ENCODE measurements around the gene HRH3. TPM values are rescaled to one million over a fixed set of nuclear protein-coding genes. Genes with fewer than 3 reads are reported as not detected.

HRH3 gene
- total RNA-seq, 2 donors from 2014 or later = not detected

GRCh38 chr20:62238569-62239277 lies 18.6 kb upstream of the HRH3 start:
- peaks cover 11% of the 10 kb centered on the region for H3K4me1 Mint-ChIP-seq
- no peaks in the 10 kb centered on the region for H3K36me3 Mint-ChIP-seq (ENCODE audit: low read depth)
- H3K4me3 Mint-ChIP-seq = peak overlapping the region; percentile 85
- no peaks in the 10 kb centered on the region for H3K9me3 Mint-ChIP-seq
- ATAC-seq (replicated peaks) = no peak
- H3K27me3 Mint-ChIP-seq = no peaks in the 10 kb centered on the region
- peak overlapping the region; percentile 81 for H3K27ac Mint-ChIP-seq

- Mint-ChIP-seq H3K36me3 (ENCODE audit: low read depth) (no peaks in the 10 kb centered on the region), H3K4me3 (peak within 1 kb of the TSS; percentile 85), H3K27ac (peak within 1 kb of the TSS; percentile 91), H3K27me3 (no peaks in the 10 kb centered on the region), H3K9me3 (no peaks in the 10 kb centered on the region), H3K4me1 (peaks cover 11% of the 10 kb centered on the region)
- ATAC-seq (replicated peaks) = peak; percentile 99
Measured at GRCh38 chr20:62237801-62238568, 17.9 kb upstream of the HRH3 start, which contains the start of gene OSBPL2. OSBPL2 (plus strand) TSS chr20:62238521; CDS start chr20:62256185, 17,664 bp downstream.

DNA sequence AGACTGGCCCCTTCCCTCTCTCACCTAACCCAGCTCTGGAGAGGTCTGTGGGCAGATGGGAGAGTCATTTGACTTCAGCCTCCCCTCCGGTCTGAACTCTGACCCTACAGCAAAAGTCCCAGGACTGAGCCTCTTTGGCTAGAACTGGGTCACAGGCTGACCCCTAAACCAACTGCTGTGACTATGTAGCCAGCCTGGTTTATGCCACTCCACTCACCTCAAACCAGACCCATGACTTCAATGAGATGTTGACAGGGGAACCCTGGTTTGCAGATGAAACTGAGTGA lies 17.4 kb upstream of the HRH3 start:
- Mint-ChIP-seq H3K36me3 (ENCODE audit: low read depth) (no peaks in the 10 kb centered on the region), H3K9me3 (no peaks in the 10 kb centered on the region), H3K27ac (peak overlapping the region; percentile 91), H3K27me3 (no peaks in the 10 kb centered on the region), H3K4me3 (peak overlapping the region; percentile 85), H3K4me1 (peaks cover 11% of the 10 kb centered on the region)
- no peak for ATAC-seq (replicated peaks)

DNA sequence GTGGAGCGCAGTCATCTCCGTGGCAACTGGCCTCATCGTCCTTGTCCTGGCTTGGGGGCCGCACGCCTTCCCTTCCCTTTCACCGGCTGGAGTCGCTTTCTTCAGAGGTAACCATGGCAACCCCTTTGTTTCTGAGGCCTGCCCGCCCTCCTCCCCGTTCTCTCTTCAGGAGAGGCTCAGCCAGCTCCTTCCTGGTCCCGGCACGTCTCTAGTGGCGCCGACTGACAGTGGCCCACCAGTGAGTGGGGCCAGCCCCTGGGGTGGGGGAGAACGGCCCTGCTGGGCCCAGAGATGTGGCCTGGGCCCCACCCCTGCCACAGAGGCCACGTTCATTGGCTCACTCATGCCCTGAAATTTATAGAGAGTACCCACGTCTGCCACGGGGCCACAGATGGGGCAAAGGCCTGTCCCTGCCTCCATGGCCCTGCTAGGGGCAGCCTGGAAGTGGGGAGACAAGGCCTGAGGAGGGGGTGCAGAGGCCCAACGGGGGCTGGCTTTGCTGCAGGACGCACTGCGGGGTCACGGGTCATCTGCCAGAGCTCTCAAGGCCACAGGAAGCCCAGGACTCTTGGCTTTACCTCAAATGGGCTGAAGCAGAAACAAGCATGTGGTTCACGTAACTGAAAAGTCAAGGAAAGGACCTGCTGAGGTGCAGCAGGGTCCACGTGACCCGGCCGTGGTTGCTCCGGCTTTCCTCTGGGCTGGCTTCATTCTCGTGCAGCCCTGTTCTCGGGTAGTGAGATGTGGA lies 16.9 kb upstream of the HRH3 start:
- H3K9me3 Mint-ChIP-seq = no peaks in the 10 kb centered on the region
- no peak overlapping the region for H3K27ac Mint-ChIP-seq
- peaks cover 11% of the 10 kb centered on the region for H3K4me1 Mint-ChIP-seq
- no peak for ATAC-seq (replicated peaks)
- H3K4me3 Mint-ChIP-seq = no peak overlapping the region
- no peaks in the 10 kb centered on the region for H3K36me3 Mint-ChIP-seq (ENCODE audit: low read depth)
- no peaks in the 10 kb centered on the region for H3K27me3 Mint-ChIP-seq

GRCh38 chr20:62236200-62236599 lies 16.1 kb upstream of the HRH3 start:
- H3K9me3 Mint-ChIP-seq = no peaks in the 10 kb centered on the region
- no peak for ATAC-seq (replicated peaks)
- H3K36me3 Mint-ChIP-seq (ENCODE audit: low read depth) = no peaks in the 10 kb centered on the region
- no peak overlapping the region for H3K4me3 Mint-ChIP-seq
- peaks cover 5% of the 10 kb centered on the region for H3K4me1 Mint-ChIP-seq
- no peak overlapping the region for H3K27ac Mint-ChIP-seq
- H3K27me3 Mint-ChIP-seq = no peaks in the 10 kb centered on the region

DNA sequence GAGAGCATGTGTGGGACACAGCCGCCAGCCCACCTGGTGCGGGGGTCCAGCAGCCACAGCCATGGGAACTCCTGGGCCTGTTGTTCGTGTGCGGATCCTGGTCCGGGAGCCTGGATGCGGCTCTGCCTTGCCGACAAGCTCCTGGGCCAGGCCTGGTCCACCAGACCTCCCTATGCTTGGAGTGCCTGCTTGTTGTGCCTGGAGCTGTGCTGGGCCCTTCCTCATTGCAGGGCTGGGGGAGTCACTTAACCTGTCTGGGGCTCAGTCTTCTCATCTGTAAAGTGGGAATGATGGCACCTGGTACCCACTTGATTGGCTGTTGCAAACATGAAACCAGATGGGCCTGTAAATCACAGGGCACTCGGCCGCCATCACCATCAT lies 15.7 kb upstream of the HRH3 start:
- no peaks in the 10 kb centered on the region for H3K36me3 Mint-ChIP-seq (ENCODE audit: low read depth)
- no peak overlapping the region for H3K27ac Mint-ChIP-seq
- no peak overlapping the region for H3K4me3 Mint-ChIP-seq
- no peaks in the 10 kb centered on the region for H3K27me3 Mint-ChIP-seq
- H3K9me3 Mint-ChIP-seq = no peaks in the 10 kb centered on the region
- peaks cover 5% of the 10 kb centered on the region for H3K4me1 Mint-ChIP-seq
- ATAC-seq (replicated peaks) = no peak

DNA sequence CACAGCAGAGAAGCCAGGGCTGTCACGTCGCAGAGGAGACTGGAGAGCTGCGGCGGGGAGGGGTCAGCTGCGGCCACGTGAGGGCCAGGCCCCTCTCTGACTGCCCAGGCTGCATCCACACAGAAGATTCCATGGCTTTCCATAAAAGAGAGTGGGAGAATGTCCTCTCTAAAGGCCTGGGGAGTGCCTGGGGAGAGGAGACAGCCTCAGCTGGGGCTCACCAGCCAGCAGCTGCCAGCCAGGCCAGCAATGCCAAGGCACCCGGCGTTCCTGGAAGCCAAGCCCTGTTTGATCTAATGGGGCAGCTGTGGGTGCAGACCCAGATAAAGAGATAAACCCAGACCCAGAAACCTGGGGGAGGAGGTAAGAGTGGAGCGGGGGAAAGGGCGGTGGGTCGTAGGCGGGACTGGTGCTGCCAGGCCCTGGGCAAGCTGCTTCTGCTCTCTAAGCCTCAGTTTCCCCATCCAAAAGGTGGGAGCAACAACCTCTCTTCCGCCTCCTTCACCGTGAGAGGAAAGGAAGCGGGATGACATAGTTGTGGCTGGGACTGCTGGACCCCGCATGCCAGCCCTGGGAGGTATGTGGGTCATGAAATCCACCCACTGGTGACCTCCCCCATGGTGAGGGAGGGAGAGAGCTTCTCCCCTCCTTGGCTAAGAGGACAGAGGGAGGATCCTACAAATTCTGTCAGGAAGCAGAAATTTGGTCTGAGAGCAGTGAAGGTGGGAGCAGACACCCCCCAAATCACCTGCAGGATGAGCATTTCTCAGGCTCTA lies 15.1 kb upstream of the HRH3 start:
- H3K4me3 Mint-ChIP-seq = no peak overlapping the region
- no peak overlapping the region for H3K27ac Mint-ChIP-seq
- no peaks in the 10 kb centered on the region for H3K27me3 Mint-ChIP-seq
- ATAC-seq (replicated peaks) = no peak
- H3K36me3 Mint-ChIP-seq (ENCODE audit: low read depth) = no peaks in the 10 kb centered on the region
- peaks cover 3% of the 10 kb centered on the region for H3K4me1 Mint-ChIP-seq
- H3K9me3 Mint-ChIP-seq = no peaks in the 10 kb centered on the region

GRCh38 chr20:62234339-62234738 lies 14.3 kb upstream of the HRH3 start:
- no peaks in the 10 kb centered on the region for H3K36me3 Mint-ChIP-seq (ENCODE audit: low read depth)
- ATAC-seq (replicated peaks) = no peak
- no peak overlapping the region for H3K27ac Mint-ChIP-seq
- no peaks in the 10 kb centered on the region for H3K9me3 Mint-ChIP-seq
- no peaks in the 10 kb centered on the region for H3K27me3 Mint-ChIP-seq
- no peak overlapping the region for H3K4me3 Mint-ChIP-seq
- no peaks in the 10 kb centered on the region for H3K4me1 Mint-ChIP-seq

DNA sequence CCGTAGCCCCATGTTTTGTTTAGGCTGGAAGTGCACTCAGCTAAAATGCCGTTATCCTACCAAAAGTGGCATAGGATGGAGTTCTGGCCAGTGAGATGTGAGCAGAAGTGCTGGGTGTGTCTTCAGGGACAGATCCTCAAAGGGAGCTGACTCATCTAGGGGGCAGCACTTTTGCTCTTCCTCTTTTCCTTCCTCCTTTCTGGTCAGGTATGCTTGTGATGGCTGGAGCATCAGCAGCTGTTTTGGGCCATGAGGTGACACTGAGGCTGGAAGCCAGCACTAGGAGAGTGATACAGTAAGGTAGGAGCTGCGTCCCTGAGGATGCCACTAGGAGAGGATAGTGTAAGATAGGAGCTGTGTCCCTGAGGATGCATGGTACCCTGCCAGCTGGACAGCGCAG lies 13.6 kb upstream of the HRH3 start:
- Mint-ChIP-seq H3K9me3 (no peaks in the 10 kb centered on the region), H3K27ac (no peak overlapping the region), H3K4me1 (no peaks in the 10 kb centered on the region)

DNA sequence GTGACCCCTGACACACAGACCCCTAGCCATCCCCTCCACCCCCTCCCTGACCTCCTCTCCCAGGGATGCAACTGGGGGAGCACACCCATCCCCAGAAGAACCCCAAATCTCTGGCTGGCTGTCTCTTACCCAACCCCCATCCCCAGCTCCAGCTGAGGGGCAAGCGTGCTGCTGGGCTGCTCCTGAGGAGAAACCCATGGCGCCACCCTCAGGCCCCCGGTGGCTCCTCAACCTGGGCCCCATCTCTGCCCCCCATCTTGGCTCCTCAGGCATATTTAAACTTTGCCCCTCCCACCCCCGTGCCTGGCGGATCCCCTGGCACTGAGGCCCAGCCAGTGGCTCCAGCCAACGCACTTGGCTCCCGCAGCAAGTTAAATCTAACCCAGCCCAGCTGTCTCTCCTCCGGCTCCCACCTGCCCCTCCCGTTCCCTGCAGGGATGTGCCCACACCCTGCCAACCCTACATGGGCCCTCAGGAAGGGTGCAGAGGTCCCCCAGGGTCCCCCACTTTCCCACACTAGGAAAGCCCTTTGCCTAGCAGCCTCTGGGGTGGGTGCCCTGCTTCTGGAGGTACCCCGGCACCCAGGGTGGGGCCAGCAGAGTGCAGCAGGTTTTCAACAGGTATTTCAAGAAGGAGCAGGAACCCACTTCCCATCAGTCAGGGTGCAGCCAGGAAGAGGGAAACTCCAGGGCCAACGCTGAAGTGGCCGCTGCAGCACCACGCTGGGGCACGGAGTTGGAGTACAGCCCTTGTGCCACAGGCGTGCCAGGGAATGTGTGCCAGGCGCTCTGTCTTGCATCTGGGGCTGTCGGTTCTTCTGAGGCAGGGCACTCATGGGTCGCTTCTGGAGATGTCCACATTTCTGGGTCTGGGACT lies 12.9 kb upstream of the HRH3 start:
- Mint-ChIP-seq H3K36me3 (ENCODE audit: low read depth) (no peaks in the 10 kb centered on the region), H3K27ac (no peak overlapping the region), H3K4me3 (no peak overlapping the region), H3K27me3 (no peaks in the 10 kb centered on the region), H3K9me3 (no peaks in the 10 kb centered on the region), H3K4me1 (no peaks in the 10 kb centered on the region)
- ATAC-seq (replicated peaks) = no peak

More for the DNA sequence above, 13.6 kb upstream of the HRH3 start:
- Mint-ChIP-seq H3K27me3 (no peaks in the 10 kb centered on the region), H3K36me3 (ENCODE audit: low read depth) (no peaks in the 10 kb centered on the region), H3K4me3 (no peak overlapping the region)
- no peak for ATAC-seq (replicated peaks)

DNA sequence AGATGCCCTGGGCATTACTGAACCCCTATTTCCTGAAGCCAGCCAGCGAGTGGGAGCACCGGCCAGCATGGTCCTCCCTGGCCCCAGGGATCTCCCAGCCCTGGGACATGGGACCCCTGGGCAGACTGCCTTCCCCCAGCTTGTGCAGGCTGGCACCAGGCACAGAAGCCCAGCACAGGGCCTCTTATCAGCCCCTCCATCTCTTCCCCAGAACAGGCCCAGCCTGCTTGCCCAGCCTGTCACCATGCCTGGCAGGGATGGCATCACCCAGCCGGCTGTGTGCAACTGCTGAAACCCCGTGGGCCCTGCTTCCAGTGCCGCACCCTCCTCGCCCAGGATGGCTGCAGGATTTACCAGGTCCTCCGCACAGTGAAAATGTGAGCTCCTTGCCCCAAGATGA lies 12.1 kb upstream of the HRH3 start:
- no peak for ATAC-seq (replicated peaks)
- Mint-ChIP-seq H3K36me3 (ENCODE audit: low read depth) (no peaks in the 10 kb centered on the region), H3K27ac (no peak overlapping the region), H3K9me3 (no peaks in the 10 kb centered on the region), H3K4me1 (no peaks in the 10 kb centered on the region), H3K4me3 (no peak overlapping the region), H3K27me3 (no peaks in the 10 kb centered on the region)

GRCh38 chr20:62231292-62231691 lies 11.2 kb upstream of the HRH3 start:
- Mint-ChIP-seq H3K4me3 (no peak overlapping the region), H3K9me3 (no peaks in the 10 kb centered on the region), H3K4me1 (no peaks in the 10 kb centered on the region), H3K36me3 (ENCODE audit: low read depth) (no peaks in the 10 kb centered on the region), H3K27ac (no peak overlapping the region), H3K27me3 (peaks cover 4% of the 10 kb centered on the region)
- ATAC-seq (replicated peaks) = no peak

- H3K27me3 Mint-ChIP-seq = peaks cover 4% of the 10 kb centered on the region
- no peak overlapping the region for H3K4me3 Mint-ChIP-seq
- no peaks in the 10 kb centered on the region for H3K4me1 Mint-ChIP-seq
- no peak for ATAC-seq (replicated peaks)
- no peaks in the 10 kb centered on the region for H3K9me3 Mint-ChIP-seq
- H3K36me3 Mint-ChIP-seq (ENCODE audit: low read depth) = no peaks in the 10 kb centered on the region
- H3K27ac Mint-ChIP-seq = no peak overlapping the region
Measured at GRCh38 chr20:62230696-62231095, 10.6 kb upstream of the HRH3 start.

Data from activated T-helper 17 cell treated with anti-CD3 and anti-CD28 coated beads, Interleukin-2, amount 50 U/mL, for 72 hours (primary cell).